Stimulated activated effector memory CD8-positive, alpha-beta T cell treated with anti-CD3 and anti-CD28 coated beads, Interleukin-12 subunit alpha, Interleukin-12 subunit beta, amount 100 ng/mL, for 72 hours (primary cell): ENCODE data around the gene SRRT.

Source experiments
- ATAC-seq: fragments of 150-1000 bp; cut with Tn5 transposase; 2 replicates; pipeline ENCODE4 v1.10.0; 2021
- DNase-seq, 2 donors: peaks; one replicate each; pipeline ENCODE4 v3.0.0; 2021 to 2022; ENCODE audit warnings: low spot score in 2 of 2
- H3K27ac Mint-ChIP-seq: one replicate; pipeline ENCODE4 v1.8.0; 2022; ENCODE audit warnings: mild to moderate bottlenecking, mixed read lengths
- H3K36me3 Mint-ChIP-seq: one replicate; pipeline ENCODE4 v1.8.0; 2022; ENCODE audit warnings: mild to moderate bottlenecking, mixed read lengths
- H3K4me1 Mint-ChIP-seq: one replicate; pipeline ENCODE4 v1.8.0; 2022; ENCODE audit warnings: mixed read lengths
- H3K4me3 Mint-ChIP-seq: one replicate; pipeline ENCODE4 v1.8.0; 2022; ENCODE audit warnings: mild to moderate bottlenecking, mixed read lengths
- H3K9me3 Mint-ChIP-seq: one replicate; pipeline ENCODE4 v1.8.0; 2022; ENCODE audit warnings: mixed read lengths

The SRRT gene

DNA sequence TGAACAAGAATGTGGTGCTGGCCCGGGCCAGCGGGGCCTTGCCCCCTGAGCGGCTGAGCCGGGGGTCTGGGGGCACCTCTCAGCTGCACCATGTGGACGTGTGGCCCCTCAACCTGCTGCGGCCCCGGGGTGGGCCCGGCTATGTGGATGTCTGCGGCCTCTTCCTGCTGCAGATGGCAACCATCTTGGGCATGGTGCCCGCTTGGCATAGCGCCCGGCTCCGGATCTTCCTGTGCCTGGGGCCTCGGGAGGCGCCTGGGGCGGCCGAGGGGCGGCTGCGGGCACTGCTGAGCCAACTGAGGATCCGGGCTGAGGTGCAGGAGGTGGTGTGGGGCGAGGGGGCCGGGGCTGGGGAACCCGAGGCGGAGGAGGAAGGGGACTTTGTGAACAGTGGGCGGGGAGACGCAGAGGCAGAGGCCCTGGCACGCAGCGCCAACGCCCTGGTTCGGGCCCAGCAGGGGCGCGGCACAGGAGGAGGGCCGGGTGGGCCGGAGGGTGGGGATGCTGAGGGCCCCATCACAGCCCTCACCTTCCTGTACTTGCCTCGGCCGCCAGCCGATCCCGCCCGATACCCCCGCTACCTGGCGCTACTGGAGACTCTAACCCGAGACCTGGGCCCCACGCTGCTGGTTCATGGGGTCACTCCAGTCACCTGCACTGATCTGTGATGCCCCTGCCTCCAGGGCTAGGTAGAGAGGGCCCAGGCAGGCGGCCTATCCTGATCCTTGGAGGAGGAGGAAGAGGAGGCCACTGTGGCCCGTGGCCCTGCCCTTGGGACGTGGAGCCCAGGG, 8.8 kb upstream of the SRRT start:
- DNase-seq (no peak), ATAC-seq (no peak)
- H3K27ac Mint-ChIP-seq: peak overlapping the region; percentile 95
- H3K9me3 Mint-ChIP-seq: no peaks in the 10 kb centered on the region
- peaks cover 6% of the 10 kb centered on the region for H3K4me1 Mint-ChIP-seq
- H3K36me3 Mint-ChIP-seq: peaks cover 41% of the 10 kb centered on the region
- H3K4me3 Mint-ChIP-seq: peak overlapping the region; percentile 80

DNA sequence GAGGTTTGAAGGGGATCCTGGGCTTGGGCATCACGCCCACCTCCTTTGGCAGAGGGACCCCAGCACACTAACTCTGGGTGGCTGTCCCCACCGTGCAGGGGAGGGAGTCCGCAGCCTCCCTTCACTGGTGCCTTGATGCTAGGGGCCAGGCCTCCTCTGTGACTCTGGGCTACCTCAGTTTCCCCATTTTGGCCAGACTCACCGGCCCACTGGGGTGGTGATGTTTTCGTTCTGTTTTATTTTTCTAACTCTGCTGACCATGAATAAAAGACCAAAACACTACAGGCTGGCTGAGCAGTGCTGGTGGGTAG, 8.2 kb upstream of the SRRT start:
- DNase-seq: no peak
- Mint-ChIP-seq H3K27ac (peak overlapping the region; percentile 95), H3K36me3 (peaks cover 44% of the 10 kb centered on the region), H3K4me3 (peak overlapping the region; percentile 80), H3K9me3 (no peaks in the 10 kb centered on the region), H3K4me1 (peaks cover 6% of the 10 kb centered on the region)
- ATAC-seq: no peak

DNA sequence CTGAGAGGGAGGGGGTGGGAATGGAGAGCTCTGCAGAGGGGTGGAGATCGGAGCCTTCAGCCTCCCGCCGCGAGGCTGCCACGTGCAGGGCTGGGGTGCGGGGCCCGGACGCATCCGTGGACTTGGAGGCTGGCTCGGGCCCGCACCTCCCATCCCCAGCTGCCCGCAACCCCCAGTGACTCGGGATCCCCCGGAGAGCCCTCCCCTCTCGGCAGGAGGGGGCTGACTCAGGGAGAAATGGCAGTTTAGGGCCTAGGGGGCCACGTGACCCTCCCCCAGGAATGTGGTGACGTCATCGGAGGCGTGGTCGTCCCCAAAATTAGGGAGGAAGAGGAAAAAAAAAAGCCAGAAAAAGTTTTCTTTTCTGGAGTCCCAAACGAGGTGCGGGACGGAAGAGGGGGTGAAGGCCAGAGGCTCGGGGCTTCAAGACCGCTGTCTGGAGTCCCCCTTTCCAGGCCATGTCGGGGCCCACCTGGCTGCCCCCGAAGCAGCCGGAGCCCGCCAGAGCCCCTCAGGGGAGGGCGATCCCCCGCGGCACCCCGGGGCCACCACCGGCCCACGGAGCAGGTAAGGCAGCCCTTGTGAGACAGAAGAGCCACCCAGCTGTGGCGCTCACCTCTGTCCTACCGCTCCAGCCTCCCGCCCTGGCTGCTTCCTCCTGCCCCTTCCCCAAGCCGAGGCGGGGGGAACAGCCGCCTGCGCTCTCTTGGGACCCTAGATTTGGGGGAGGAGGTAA, 7.7 kb upstream of the SRRT start, which contains the start of gene TRIP6:
TSS of gene TRIP6 (plus strand) at position 348 of the 736 bp plus-strand sequence. CDS start at position 459, 111 bp downstream.
- peak within 1 kb of the TSS; percentile 95 for H3K27ac Mint-ChIP-seq
- peaks cover 43% of the 10 kb centered on the region for H3K36me3 Mint-ChIP-seq
- ATAC-seq: peak; percentile 69
- H3K4me1 Mint-ChIP-seq: peaks cover 6% of the 10 kb centered on the region
- no peaks in the 10 kb centered on the region for H3K9me3 Mint-ChIP-seq
- DNase-seq: peak in 1 of 2 donors; percentile 73
- peak within 1 kb of the TSS; percentile 80 for H3K4me3 Mint-ChIP-seq

DNA sequence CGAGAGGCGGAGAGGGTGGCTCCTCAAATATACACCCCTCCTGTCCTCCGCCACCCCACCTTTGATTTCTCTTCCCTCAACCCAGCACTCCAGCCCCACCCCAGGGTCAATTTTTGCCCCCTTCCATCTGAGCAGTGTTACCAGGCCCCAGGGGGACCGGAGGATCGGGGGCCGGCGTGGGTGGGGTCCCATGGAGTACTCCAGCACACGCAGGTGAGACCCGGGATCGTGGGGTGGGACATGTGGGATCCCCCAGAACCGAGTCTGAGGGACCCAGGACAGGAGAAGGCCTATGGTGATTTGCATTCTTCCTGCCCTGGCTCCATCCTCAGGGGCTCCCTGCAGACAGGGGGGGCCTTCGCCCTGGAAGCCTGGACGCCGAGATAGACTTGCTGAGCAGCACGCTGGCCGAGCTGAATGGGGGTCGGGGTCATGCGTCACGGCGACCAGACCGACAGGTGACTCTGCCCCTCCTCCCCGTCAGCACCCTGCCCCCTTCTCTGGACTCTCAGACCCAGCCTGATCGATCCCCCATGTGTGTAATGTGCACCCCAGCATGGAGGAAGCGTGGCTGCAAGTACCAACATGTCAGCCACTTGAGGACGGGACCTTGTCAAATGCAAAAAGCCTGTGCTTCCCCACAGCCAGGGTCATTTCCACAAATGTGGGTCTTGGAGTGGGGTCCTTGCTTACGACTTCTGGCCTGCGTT, 7.0 kb upstream of the SRRT start:
- peaks cover 43% of the 10 kb centered on the region for H3K36me3 Mint-ChIP-seq
- no peaks in the 10 kb centered on the region for H3K9me3 Mint-ChIP-seq
- H3K4me1 Mint-ChIP-seq: peaks cover 6% of the 10 kb centered on the region
- ATAC-seq (no peak), DNase-seq (no peak)
- H3K4me3 Mint-ChIP-seq: peak overlapping the region; percentile 80
- peak overlapping the region; percentile 95 for H3K27ac Mint-ChIP-seq

DNA sequence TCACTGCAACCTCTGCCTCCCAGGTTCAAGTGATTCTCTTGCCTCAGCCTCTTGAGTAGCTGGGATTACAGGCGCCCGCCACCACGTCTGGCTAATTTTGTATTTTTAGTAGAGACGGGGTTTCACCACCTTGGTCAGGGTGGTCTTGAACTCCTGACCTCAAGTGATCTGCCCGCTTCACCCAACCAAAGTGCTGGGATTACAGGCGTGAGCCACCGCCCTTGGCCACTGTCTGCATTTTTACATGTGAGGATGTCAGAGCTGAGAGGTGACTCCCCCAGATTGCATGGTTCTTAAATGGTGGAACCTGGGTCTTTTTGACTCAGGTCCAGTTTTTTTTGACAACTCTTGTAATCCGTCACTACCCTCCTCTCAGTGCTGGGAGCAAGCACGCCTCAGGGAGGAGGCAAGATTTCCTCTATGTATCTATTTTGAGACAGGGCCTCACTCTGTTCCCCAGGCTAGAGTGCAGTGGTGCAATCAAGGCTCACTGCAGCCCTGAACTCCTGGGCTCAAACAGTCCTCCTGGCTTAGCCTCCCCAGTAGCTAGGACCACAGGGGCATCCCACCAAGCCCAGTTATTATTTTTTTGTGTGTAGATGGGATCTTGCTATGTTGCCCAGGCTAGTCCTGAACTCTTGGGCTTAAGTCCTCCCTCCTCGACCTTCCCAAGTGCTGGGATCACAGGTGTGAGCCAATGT, 1.2 kb upstream of the SRRT start:
- no peak for DNase-seq
- Mint-ChIP-seq H3K4me1 (peaks cover 36% of the 10 kb centered on the region), H3K27ac (peak overlapping the region; percentile 99), H3K9me3 (no peaks in the 10 kb centered on the region), H3K36me3 (peaks cover 67% of the 10 kb centered on the region), H3K4me3 (peak overlapping the region; percentile 98)
- no peak for ATAC-seq

DNA sequence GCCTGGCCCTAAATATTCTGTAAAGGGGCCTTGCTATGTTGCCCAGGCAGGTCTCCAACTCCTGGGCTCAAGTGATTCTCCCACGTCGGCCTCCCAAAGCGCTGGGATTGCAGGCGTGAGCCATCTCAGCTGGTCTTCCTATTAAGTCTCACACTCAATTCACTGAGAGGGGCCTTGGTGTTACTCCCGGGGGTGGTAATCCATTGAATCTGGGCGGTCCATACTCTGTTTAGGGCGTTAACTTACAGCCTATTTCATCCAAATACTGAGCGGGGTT, 665 bp upstream of the SRRT start:
- Mint-ChIP-seq H3K4me3 (peak overlapping the region; percentile 98), H3K9me3 (no peaks in the 10 kb centered on the region), H3K27ac (peak overlapping the region; percentile 99), H3K4me1 (peaks cover 39% of the 10 kb centered on the region), H3K36me3 (peaks cover 72% of the 10 kb centered on the region)
- no peak for ATAC-seq
- no peak for DNase-seq

DNA sequence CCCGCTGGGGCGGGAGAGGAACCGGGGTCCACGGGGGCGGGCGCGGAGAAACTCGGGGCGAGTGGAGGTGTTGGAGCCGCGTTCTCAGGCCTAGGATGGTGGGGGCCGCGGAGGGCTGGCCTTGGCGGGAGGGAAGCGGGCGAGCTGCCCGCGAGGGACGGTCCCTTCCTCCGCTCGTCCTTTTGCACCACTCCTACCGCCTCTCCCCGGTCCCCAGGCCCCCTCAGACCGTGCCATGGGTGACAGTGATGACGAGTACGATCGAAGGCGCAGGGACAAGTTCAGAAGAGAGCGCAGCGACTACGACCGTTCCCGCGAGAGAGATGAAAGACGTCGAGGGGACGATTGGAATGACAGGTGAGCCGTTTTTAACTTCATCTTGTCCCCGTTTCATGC, 451 bp downstream of the SRRT start:
- H3K9me3 Mint-ChIP-seq: no peaks in the 10 kb centered on the region
- H3K4me3 Mint-ChIP-seq: peak overlapping the region; percentile 98
- H3K36me3 Mint-ChIP-seq: peaks cover 83% of the 10 kb centered on the region
- peak overlapping the region; percentile 99 for H3K27ac Mint-ChIP-seq
- H3K4me1 Mint-ChIP-seq: peaks cover 50% of the 10 kb centered on the region
- DNase-seq (no peak), ATAC-seq (peak; percentile 71)

DNA sequence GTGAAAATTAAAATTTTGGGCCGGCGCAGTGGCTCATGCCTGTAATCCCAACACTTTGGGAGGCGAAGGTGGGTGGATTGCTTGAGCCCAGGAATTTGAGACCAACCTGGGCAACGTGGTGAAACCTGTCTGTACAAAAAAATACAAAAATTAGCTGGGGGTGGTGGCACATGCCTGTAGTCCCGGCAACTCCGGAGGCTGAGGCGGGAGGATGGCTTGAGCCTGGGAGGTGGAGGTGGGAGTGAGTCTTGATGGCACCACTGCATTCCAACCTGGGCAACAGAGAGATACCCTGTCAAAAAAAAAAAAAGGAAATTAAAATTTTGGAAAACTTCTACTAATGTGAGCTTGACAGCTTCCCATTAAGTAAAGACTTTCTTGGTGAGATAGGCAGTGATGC, 3.1 kb downstream of the SRRT start:
- Mint-ChIP-seq H3K4me3 (peak overlapping the region; percentile 98), H3K9me3 (no peaks in the 10 kb centered on the region), H3K27ac (peak overlapping the region; percentile 95), H3K36me3 (peaks cover 92% of the 10 kb centered on the region), H3K4me1 (peaks cover 64% of the 10 kb centered on the region)
- DNase-seq: no peak
- no peak for ATAC-seq

DNA sequence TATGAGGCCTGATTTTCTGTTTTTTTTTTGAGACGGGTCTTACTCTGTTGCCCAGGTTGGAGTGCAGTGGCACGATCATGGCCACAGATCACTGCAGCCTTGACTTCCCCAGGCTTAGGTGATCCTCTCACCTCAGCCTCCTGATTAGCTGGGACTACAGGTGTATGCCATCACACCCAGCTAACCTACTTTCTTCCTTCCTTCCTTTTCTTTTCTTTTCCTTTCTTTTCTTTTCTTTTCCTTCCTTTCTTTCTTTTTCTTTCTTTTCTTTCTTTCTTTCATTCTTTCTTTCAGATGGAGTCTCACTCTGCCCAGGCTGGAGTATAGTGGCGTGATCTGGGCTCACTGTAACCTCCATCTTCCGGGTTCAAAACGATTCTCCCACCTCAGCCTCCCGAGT, 3.8 kb downstream of the SRRT start:
- no peaks in the 10 kb centered on the region for H3K9me3 Mint-ChIP-seq
- peak overlapping the region; percentile 95 for H3K27ac Mint-ChIP-seq
- H3K4me3 Mint-ChIP-seq: peak overlapping the region; percentile 29
- peaks cover 96% of the 10 kb centered on the region for H3K36me3 Mint-ChIP-seq
- DNase-seq (no peak), ATAC-seq (no peak)
- peaks cover 71% of the 10 kb centered on the region for H3K4me1 Mint-ChIP-seq

DNA sequence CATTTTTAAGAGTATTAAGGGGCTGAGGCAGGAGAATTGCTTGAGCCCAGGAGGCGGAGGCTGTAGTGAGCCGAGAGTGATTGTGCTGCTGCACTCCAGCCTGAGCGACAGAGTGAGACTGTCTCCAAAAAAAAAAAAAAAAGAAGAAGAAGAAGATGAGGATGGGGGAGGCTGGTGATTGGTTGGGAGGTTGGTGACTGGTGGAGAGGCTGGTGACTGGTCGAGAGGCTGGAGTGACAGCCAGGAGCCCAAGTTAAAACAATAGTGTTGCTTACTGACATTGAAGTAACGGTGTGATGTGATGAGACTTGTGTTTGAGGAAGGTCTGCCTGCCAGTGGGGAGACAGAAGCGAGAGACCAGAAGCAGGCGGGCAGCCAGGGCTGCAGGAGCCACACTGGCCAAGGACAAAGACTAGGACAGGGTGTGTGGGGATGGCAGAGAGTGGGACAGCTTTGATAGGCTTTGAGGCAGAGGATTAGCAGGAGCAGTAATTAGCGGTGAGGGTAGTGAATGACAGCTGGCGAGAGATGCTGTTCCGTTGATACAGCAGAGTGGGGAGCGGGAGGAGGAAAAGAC, 4.9 kb downstream of the SRRT start:
- peaks cover 100% of the 10 kb centered on the region for H3K36me3 Mint-ChIP-seq

DNA sequence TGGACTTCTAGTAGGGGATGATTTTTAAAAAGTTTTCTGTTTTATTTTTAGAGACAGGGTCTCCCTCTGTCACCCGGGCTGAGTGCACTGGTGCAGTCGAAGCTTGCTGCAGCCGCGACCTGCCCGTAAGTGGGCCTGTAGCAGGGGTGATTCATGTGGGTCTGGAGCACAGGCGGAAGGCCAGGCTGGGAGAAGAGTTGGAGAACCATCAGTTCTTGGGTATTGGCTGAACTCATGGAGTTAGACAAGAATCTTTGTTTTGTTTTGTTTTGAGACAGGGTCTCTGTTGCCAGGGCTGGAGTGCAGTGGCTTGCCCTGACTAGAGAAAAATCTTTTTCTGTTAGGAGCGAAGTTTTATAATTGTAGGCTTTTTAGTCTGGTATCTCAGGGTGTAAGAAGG, 5.7 kb downstream of the SRRT start:
- Mint-ChIP-seq H3K9me3 (no peaks in the 10 kb centered on the region), H3K36me3 (peaks cover 100% of the 10 kb centered on the region), H3K27ac (peak overlapping the region; percentile 95), H3K4me3 (no peak overlapping the region), H3K4me1 (peaks cover 71% of the 10 kb centered on the region)
- DNase-seq (no peak), ATAC-seq (no peak)

More for the DNA sequence above, 4.9 kb downstream of the SRRT start:
- Mint-ChIP-seq H3K4me1 (peaks cover 71% of the 10 kb centered on the region), H3K4me3 (no peak overlapping the region), H3K27ac (peak overlapping the region; percentile 95), H3K9me3 (no peaks in the 10 kb centered on the region)
- DNase-seq: no peak
- ATAC-seq: no peak

DNA sequence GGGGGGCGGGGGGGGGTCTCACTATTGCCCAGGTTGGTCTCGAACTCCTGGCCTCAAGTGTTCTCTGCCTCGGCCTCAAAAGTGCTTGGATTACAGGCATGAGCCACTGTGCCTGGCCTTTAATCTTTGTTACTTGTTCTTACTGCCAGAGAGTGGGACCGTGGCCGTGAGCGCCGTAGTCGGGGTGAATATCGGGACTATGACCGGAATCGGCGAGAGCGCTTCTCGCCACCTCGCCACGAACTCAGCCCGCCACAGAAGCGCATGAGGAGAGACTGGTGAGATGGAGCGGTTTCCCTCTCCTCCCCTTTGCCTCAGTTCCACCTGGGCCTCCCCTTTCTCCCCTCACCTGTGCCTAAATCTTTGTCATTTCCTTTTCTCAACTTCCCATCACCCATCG, 6.2 kb downstream of the SRRT start:
- Mint-ChIP-seq H3K36me3 (peaks cover 100% of the 10 kb centered on the region), H3K27ac (peak overlapping the region; percentile 20)
- DNase-seq: no peak

DNA sequence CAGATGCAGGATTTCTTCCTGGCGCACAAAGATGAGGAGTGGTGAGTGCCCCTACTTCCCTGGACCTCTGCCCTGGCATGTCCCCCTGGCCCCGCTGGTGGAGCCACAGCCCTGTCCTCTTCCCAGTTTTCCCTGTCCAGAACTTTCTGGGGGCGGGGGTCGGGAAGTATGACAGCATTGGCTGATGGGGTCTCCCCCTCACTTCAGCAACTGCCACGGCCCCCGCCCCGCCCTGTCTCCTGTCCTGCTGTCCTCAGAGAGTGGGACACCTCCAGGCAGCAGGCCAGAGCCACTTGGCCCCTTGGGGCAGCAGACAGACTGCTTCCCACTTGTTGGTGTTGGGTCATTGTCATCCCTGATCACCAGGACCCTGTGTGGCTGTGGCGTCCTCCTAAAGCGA, 7.3 kb downstream of the SRRT start:
- Mint-ChIP-seq H3K27ac (peak overlapping the region; percentile 20), H3K9me3 (no peaks in the 10 kb centered on the region), H3K4me1 (peaks cover 73% of the 10 kb centered on the region), H3K4me3 (no peak overlapping the region), H3K36me3 (peaks cover 100% of the 10 kb centered on the region)
- ATAC-seq (no peak), DNase-seq (no peak)

More for the DNA sequence above, 6.2 kb downstream of the SRRT start:
- ATAC-seq: no peak
- H3K4me1 Mint-ChIP-seq: peaks cover 72% of the 10 kb centered on the region
- H3K9me3 Mint-ChIP-seq: no peaks in the 10 kb centered on the region
- no peak overlapping the region for H3K4me3 Mint-ChIP-seq

DNA sequence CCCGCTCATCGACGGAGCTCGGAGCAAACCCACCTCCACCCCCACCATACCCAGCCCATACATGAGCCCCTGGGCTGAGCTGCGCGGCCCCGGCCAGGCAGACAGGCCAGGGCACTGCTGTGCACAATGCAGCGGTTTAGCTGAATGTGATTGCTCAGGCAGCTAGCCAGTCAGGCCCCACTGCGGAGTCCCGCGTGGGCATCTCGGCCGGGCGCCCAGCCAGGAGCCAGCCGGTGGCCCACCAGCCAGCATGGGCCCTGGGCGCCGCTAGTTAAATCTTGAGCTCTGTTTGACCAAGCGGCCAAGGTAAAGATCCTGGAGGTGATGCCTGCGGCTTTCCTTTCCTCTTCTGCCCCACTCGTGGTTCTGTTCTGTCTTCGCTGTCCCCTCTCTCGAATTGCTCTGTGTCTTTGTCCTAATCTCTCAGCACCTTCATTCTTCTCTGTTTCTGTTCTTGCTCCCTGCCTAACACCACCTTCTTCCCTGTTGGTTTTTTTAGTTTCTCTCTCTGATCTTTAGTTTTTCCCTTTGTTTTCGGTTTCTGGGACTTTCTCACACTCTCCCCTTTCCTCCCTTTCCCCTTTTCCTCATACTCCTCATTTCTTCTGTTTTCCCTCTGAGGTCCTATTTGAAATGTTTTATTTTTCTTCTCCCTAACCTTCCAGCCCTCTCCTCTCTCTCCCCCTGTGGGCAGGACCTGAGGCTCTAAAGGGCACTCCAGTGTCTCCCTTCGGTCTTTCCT, 8.1 kb downstream of the SRRT start:
- H3K4me3 Mint-ChIP-seq: no peak overlapping the region
- no peaks in the 10 kb centered on the region for H3K9me3 Mint-ChIP-seq
- no peak for ATAC-seq
- peaks cover 81% of the 10 kb centered on the region for H3K4me1 Mint-ChIP-seq
- H3K27ac Mint-ChIP-seq: peak overlapping the region; percentile 69
- DNase-seq: no peak
- peaks cover 100% of the 10 kb centered on the region for H3K36me3 Mint-ChIP-seq
